Measurements from ENCODE around the gene NKAIN4. TPM values are rescaled to one million over a fixed set of nuclear protein-coding genes. Genes with fewer than 3 reads are reported as not detected.

NKAIN4 gene
- polyA plus RNA-seq, 6 donors from 2014 or later, result not detected

Other genes with a start within 250 kb of the NKAIN4 start
- not detected for gene BHLHE23, start 247.5 kb downstream of the NKAIN4 start, polyA plus RNA-seq (ENCODE audit: low read depth in 6 of 6)
- gene YTHDF1, start 38.3 kb downstream of the NKAIN4 start, polyA plus RNA-seq (ENCODE audit: low read depth in 6 of 6), result 10 to 100 TPM; 27.4 to 41.9 (median 34.6) TPM
- not detected for gene BIRC7, start 18.6 kb downstream of the NKAIN4 start, polyA plus RNA-seq (ENCODE audit: low read depth in 6 of 6)
- 10 to 100 TPM in 4 of 6 donors, 1 to 10 TPM in 2; 8.2 to 17.7 (median 11.7) TPM for gene ARFGAP1, start 18.4 kb upstream of the NKAIN4 start, polyA plus RNA-seq (ENCODE audit: low read depth in 6 of 6)
- not detected for gene COL20A1, start 38.7 kb upstream of the NKAIN4 start, polyA plus RNA-seq (ENCODE audit: low read depth in 6 of 6)
- gene CHRNA4, start 106.9 kb upstream of the NKAIN4 start, polyA plus RNA-seq (ENCODE audit: low read depth in 6 of 6), result not detected
- 1 to 10 TPM in 1 of 6 donors, under 1 TPM in 1, not detected in 4; 0.54 to 1.1 TPM for gene KCNQ2, start 218.2 kb upstream of the NKAIN4 start, polyA plus RNA-seq (ENCODE audit: low read depth in 6 of 6)
- gene EEF1A2, start 244.6 kb upstream of the NKAIN4 start, polyA plus RNA-seq (ENCODE audit: low read depth in 6 of 6), result 1 to 10 TPM in 1 of 6 donors, under 1 TPM in 3, not detected in 2; 0.12 to 1.4 (median 0.28) TPM

Measured in naive B cell (primary cell).